NAMALWA (cell line): ENCODE results near the gene ZNF462.
"Not testable (repeated sequence)": the region's sequence is repeated elsewhere in the genome, so short reads cannot be mapped to it uniquely, and the experiment has no call there.

ENCODE experiments used
- DNase-seq: peaks from one replicate; pipeline ENCODE4 v3.0.0-alpha.2; 2015; ENCODE audit warnings: low spot score

The ZNF462 gene

GRCh38 chr9:106862821-106863720 lies at the start of gene ZNF462:
TSS of gene ZNF462 (plus strand) at chr9:106863166. CDS start at chr9:106923384, 60,218 bp downstream.
- no peak for DNase-seq

- no peak for DNase-seq
Measured at GRCh38 chr9:106816524-106816923, 46.4 kb upstream of the ZNF462 start.

GRCh38 chr9:106818034-106818433 lies 44.9 kb upstream of the ZNF462 start:
- DNase-seq = no peak

- DNase-seq = no peak
Measured at GRCh38 chr9:106820866-106821265, 42.1 kb upstream of the ZNF462 start.

GRCh38 chr9:106828070-106828469 lies 34.9 kb upstream of the ZNF462 start:
- no peak for DNase-seq

GRCh38 chr9:106828965-106829364 lies 34.0 kb upstream of the ZNF462 start:
- no peak for DNase-seq

GRCh38 chr9:106829666-106830408 lies 33.1 kb upstream of the ZNF462 start:
- no peak for DNase-seq

- no peak for DNase-seq
Measured at GRCh38 chr9:106830527-106831150, 32.3 kb upstream of the ZNF462 start.

GRCh38 chr9:106834888-106835287 lies 28.1 kb upstream of the ZNF462 start:
- no peak for DNase-seq

- no peak for DNase-seq
Measured at GRCh38 chr9:106835840-106836239, 27.1 kb upstream of the ZNF462 start.

- DNase-seq = no peak
Measured at GRCh38 chr9:106843371-106843770, 19.6 kb upstream of the ZNF462 start.

GRCh38 chr9:106846307-106846706 lies 16.7 kb upstream of the ZNF462 start:
- no peak for DNase-seq

GRCh38 chr9:106846857-106847256 lies 16.1 kb upstream of the ZNF462 start:
- no peak for DNase-seq

GRCh38 chr9:106851640-106852039 lies 11.3 kb upstream of the ZNF462 start:
- not testable (repeated sequence) for DNase-seq

- no peak for DNase-seq
Measured at GRCh38 chr9:106857811-106858470, 5.0 kb upstream of the ZNF462 start.

GRCh38 chr9:106859957-106860720 lies 2.8 kb upstream of the ZNF462 start:
- no peak for DNase-seq

GRCh38 chr9:106860721-106861639 lies 2.0 kb upstream of the ZNF462 start:
- DNase-seq = no peak

GRCh38 chr9:106861640-106862109 lies 1.3 kb upstream of the ZNF462 start:
- no peak for DNase-seq

GRCh38 chr9:106862110-106862820 lies 701 bp upstream of the ZNF462 start:
- no peak for DNase-seq
